GM12878 (cell line): ENCODE measurements around the gene SHROOM2. TPM values are rescaled to one million over a fixed set of nuclear protein-coding genes. Genes with fewer than 3 reads are reported as not detected.
A peak's percentile ranks its signal among the peaks of the same experiment; 100 is the strongest.

Experiments used
- ATF7 ChIP-seq: fragments of 450-650 bp; IDR thresholded peaks from 2 replicates; pipeline ENCODE4 v1.6.1; 2016; ENCODE audit warnings: low read depth, mild to moderate bottlenecking
- BACH1 ChIP-seq: fragments of 450-650 bp; IDR thresholded peaks from 2 replicates; pipeline ENCODE4 v1.6.1; 2017; ENCODE audit warnings: mild to moderate bottlenecking, borderline replicate concordance
- BCL11A ChIP-seq: IDR thresholded peaks from 2 replicates; pipeline ENCODE4 v1.6.1; 2011; ENCODE audit warnings: low read depth, low read length
- BHLHE40 ChIP-seq, 2 experiments: fragments of 450-650 bp in 1 of 2; IDR thresholded peaks; 2 replicates each; pipeline ENCODE4 v1.6.1; 2011 to 2017; ENCODE audit warnings: low read depth in 2 of 2, borderline replicate concordance in 1 of 2, improper control_type of control experiment in 1 of 2, low read length in 1 of 2, mild to moderate bottlenecking in 1 of 2
- CBFB ChIP-seq: IDR thresholded peaks from 2 replicates; pipeline ENCODE4 v1.6.1; 2016; ENCODE audit warnings: antibody characterized with exemption, low read depth
- CBX3 ChIP-seq: fragments of 200-600 bp; sonication (generic); IDR thresholded peaks from 2 replicates; pipeline ENCODE4 v1.6.1; 2016; ENCODE audit warnings: low read depth, borderline replicate concordance
- CHD4 ChIP-seq: fragments of 200-600 bp; sonication (generic); IDR thresholded peaks from 2 replicates; pipeline ENCODE4 v1.6.1; 2016; ENCODE audit warnings: mild to moderate bottlenecking
- CREB1 ChIP-seq: IDR thresholded peaks from 2 replicates; pipeline ENCODE4 v1.6.1; 2012; ENCODE audit warnings: low read depth, mild to moderate bottlenecking, inconsistent platforms
- DPF2 ChIP-seq: fragments of 450-650 bp; IDR thresholded peaks from 2 replicates; pipeline ENCODE4 v1.6.1; 2017; ENCODE audit warnings: mild to moderate bottlenecking
- ETV6 ChIP-seq, 2 experiments: fragments of 450-650 bp in 1 of 2; IDR thresholded peaks in 1 of 2; conservative IDR thresholded peaks in 1 of 2; 2 replicates each; pipeline ENCODE4 v1.6.1; 2014; ENCODE audit warnings: antibody characterized with exemption in 1 of 2, borderline replicate concordance in 1 of 2, low read depth in 1 of 2, mild to moderate bottlenecking in 1 of 2, moderate library complexity in 1 of 2
- GABPA ChIP-seq: IDR thresholded peaks from 2 replicates; pipeline ENCODE4 v1.6.1; 2014; ENCODE audit warnings: antibody characterized with exemption, low read depth, mild to moderate bottlenecking, inconsistent platforms
- GATAD2B ChIP-seq: fragments of 450-650 bp; conservative IDR thresholded peaks from 2 replicates; pipeline ENCODE4 v1.6.1; 2017; ENCODE audit warnings: low read depth, mild to moderate bottlenecking, moderate library complexity
- IKZF1 ChIP-seq: fragments of 450-650 bp; conservative IDR thresholded peaks from 2 replicates; pipeline ENCODE4 v1.6.1; 2017; ENCODE audit warnings: antibody characterized with exemption, mild to moderate bottlenecking
- IKZF2 ChIP-seq, 2 experiments: fragments of 450-650 bp; IDR thresholded peaks; 2 replicates each; pipeline ENCODE4 v1.6.1; 2017; ENCODE audit warnings: mild to moderate bottlenecking in 2 of 2, moderate library complexity in 2 of 2
- IRF4 ChIP-seq: IDR thresholded peaks from 2 replicates; pipeline ENCODE4 v1.6.1; 2011; ENCODE audit warnings: low read depth, low read length
- IRF5 ChIP-seq: fragments of 450-650 bp; IDR thresholded peaks from 2 replicates; pipeline ENCODE4 v1.6.1; 2017; ENCODE audit warnings: borderline replicate concordance
- KAT2A ChIP-seq: conservative IDR thresholded peaks from 2 replicates; pipeline ENCODE4 v1.6.1; 2011; ENCODE audit warnings: low read depth, low read length; ENCODE audit not compliant: control insufficient read depth
- MEF2B ChIP-seq: fragments of 450-650 bp; IDR thresholded peaks from 2 replicates; pipeline ENCODE4 v1.6.1; 2018; ENCODE audit warnings: mild to moderate bottlenecking, moderate library complexity; ENCODE audit not compliant: partially characterized antibody, poor library complexity, severe bottlenecking
- MTA2 ChIP-seq: fragments of 450-650 bp; IDR thresholded peaks from 2 replicates; pipeline ENCODE4 v1.6.1; 2016; ENCODE audit warnings: low read depth, mild to moderate bottlenecking, moderate library complexity
- MTA3 ChIP-seq: IDR thresholded peaks from 2 replicates; pipeline ENCODE4 v1.6.1; 2012; ENCODE audit warnings: low read length, inconsistent platforms, borderline replicate concordance
- MYB ChIP-seq: fragments of 150-350 bp; IDR thresholded peaks from 2 replicates; pipeline ENCODE4 v1.6.1; 2014; ENCODE audit warnings: mild to moderate bottlenecking, low read depth, low read length, borderline replicate concordance
- NBN ChIP-seq: fragments of 450-650 bp; IDR thresholded peaks from 2 replicates; pipeline ENCODE4 v1.6.1; 2016
- RELA ChIP-seq: fragments of 450-650 bp; IDR thresholded peaks from 2 replicates; pipeline ENCODE4 v1.8.0; 2014; ENCODE audit warnings: borderline replicate concordance; ENCODE audit not compliant: partially characterized antibody
- SMARCA5 ChIP-seq: fragments of 450-650 bp; IDR thresholded peaks from 2 replicates; pipeline ENCODE4 v1.6.1; 2017; ENCODE audit warnings: mild to moderate bottlenecking
- SREBF1 ChIP-seq: IDR thresholded peaks from 2 replicates; pipeline ENCODE4 v1.6.1; 2012; ENCODE audit warnings: mild to moderate bottlenecking, low read length
- ZSCAN29 ChIP-seq: fragments of 450-650 bp; IDR thresholded peaks from 2 replicates; pipeline ENCODE4 v1.6.1; 2017; ENCODE audit warnings: mild to moderate bottlenecking, moderate library complexity
- polyA plus RNA-seq, 11 experiments: library from polyadenylated mRNA; depleted of rRNA in 4 of 11; unstranded in 6 of 11; stranded (reverse) in 5 of 11; fragments of >200 nt; fragmentation: Nextera tagmentation in 4 of 11; fragmentation: Illumina TruSeq in 1 of 11; extraction: Ambion mirVana in 4 of 11; extraction: Trizol in 1 of 11; gene quantifications; 1 replicate in 1 of 11; 2 replicates in 10 of 11; pipeline versions ENCODE4 v1.2.1 to v1.2.3, GENCODE V29; 2011 to 2016; ENCODE audit warnings: inconsistent platforms in 2 of 11, missing spikeins in 2 of 11, low read depth in 1 of 11
- total RNA-seq, 4 experiments: library from RNA; depleted of rRNA in 3 of 4; stranded (reverse); fragments of >200 nt in 3 of 4; fragmentation: Illumina TruSeq in 1 of 4; extraction: Trizol in 1 of 4; gene quantifications; 2 replicates each; pipeline versions ENCODE4 v1.2.1 to v1.2.3, GENCODE V29; 2013 to 2021
- TF ChIP-seq, protein P1 (sequence below): IDR thresholded peaks from 2 replicates; pipeline ENCODE4 v1.6.1; 2011; ENCODE audit warnings: borderline replicate concordance, low read depth, mild to moderate bottlenecking, moderate library complexity, low read length; ENCODE audit not compliant: insufficient read depth, poor library complexity, severe bottlenecking
- TF ChIP-seq, protein P2 (sequence below): fragments of 450-650 bp; IDR thresholded peaks from 2 replicates; pipeline ENCODE4 v1.6.1; 2016; ENCODE audit warnings: mild to moderate bottlenecking

Gene SHROOM2
- total and polyA plus RNA-seq, 10 of the 15 experiments (the other 5 are each of a cell fraction or from before 2014, with no cell fraction given), result under 0.01 to 0.15 (median 0.09) TPM; not detected in 2

DNA sequence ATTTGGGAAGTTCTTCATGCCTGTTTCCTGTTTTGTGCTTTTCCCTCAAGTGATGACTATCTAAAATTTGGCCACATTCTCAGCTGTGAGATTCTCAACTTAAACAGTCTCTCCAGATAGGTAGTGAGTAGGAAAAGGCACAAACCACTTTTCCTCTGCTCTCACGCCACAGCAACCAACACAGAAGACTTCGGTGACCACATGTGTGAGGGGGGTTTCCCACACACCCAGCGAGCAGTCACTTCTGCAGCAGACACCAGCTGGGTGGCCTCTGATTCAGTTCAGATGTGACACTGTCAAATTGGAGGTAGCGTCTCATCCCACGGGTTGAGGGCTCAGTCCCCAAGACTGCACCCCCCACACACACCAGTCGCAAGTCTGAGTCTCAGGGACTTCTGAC, 155.9 kb downstream of the SHROOM2 start (continued):
- TF ChIP-seq, protein P1, sequence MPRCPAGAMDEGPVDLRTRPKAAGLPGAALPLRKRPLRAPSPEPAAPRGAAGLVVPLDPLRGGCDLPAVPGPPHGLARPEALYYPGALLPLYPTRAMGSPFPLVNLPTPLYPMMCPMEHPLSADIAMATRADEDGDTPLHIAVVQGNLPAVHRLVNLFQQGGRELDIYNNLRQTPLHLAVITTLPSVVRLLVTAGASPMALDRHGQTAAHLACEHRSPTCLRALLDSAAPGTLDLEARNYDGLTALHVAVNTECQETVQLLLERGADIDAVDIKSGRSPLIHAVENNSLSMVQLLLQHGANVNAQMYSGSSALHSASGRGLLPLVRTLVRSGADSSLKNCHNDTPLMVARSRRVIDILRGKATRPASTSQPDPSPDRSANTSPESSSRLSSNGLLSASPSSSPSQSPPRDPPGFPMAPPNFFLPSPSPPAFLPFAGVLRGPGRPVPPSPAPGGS, result peak; percentile 98
- TF ChIP-seq, protein P2, sequence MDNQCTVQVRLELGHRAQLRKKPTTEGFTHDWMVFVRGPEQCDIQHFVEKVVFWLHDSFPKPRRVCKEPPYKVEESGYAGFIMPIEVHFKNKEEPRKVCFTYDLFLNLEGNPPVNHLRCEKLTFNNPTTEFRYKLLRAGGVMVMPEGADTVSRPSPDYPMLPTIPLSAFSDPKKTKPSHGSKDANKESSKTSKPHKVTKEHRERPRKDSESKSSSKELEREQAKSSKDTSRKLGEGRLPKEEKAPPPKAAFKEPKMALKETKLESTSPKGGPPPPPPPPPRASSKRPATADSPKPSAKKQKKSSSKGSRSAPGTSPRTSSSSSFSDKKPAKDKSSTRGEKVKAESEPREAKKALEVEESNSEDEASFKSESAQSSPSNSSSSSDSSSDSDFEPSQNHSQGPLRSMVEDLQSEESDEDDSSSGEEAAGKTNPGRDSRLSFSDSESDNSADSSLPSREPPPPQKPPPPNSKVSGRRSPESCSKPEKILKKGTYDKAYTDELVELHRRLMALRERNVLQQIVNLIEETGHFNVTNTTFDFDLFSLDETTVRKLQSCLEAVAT, result peak; percentile 67; the same call in 1 of the 2 replicates
- TF ChIP-seq MTA3, result no peak
- no peak for TF ChIP-seq CBX3
- peak; percentile 93 for TF ChIP-seq CBFB
- peak; percentile 78 for TF ChIP-seq MEF2B
- no peak for TF ChIP-seq MYB
- peak; percentile 61; the same call in 1 of the 2 replicates for TF ChIP-seq DPF2
- TF ChIP-seq IKZF1, result peak; percentile 91
- no peak for TF ChIP-seq SMARCA5
- TF ChIP-seq BCL11A, result peak; percentile 95
- peak in 1 of 2 experiments; percentile 87; a peak in 2 of 4 replicates for TF ChIP-seq ETV6 (conservative IDR thresholded peaks at IDR 0.05 in 1 of 2, IDR thresholded peaks at IDR 0.05 in 1 of 2; ENCODE audit: borderline replicate concordance in 1 of 2, low read depth in 1 of 2)
- peak; percentile 90 for TF ChIP-seq GATAD2B
- TF ChIP-seq ZSCAN29, result no peak
- peak; percentile 77 for TF ChIP-seq ATF7
- TF ChIP-seq MTA2, result peak; percentile 83
- TF ChIP-seq CHD4, result no peak
- 0 out of 2 replicates have a peak, but pooled peaks have one; percentile 23 for TF ChIP-seq NBN
- peak; percentile 55; the same call in 1 of the 2 replicates for TF ChIP-seq IRF5
- no peak for TF ChIP-seq SREBF1
- peak; percentile 88 for TF ChIP-seq RELA
- TF ChIP-seq BACH1, result peak; percentile 28; the same call in 1 of the 2 replicates
- TF ChIP-seq BHLHE40 (IDR thresholded peaks at IDR 0.05; ENCODE audit: borderline replicate concordance in 1 of 2, low read depth in 2 of 2, low read length in 1 of 2), result peak; percentile 54 to 78; a peak in 3 of 4 replicates
- peak; percentile 92 to 95 for TF ChIP-seq IKZF2 (IDR thresholded peaks at IDR 0.05)
- peak; percentile 60 for TF ChIP-seq CREB1
- no peak for TF ChIP-seq GABPA
- TF ChIP-seq IRF4, result peak; percentile 81; the same call in 1 of the 2 replicates
- TF ChIP-seq KAT2A, result no peak
